ENCODE results near the gene BMF. TPM values are rescaled to one million over a fixed set of nuclear protein-coding genes. Genes with fewer than 3 reads are reported as not detected.
A peak's percentile ranks its signal among the peaks of the same experiment; 100 is the strongest.
"Not testable (repeated sequence)": the region's sequence is repeated elsewhere in the genome, so short reads cannot be mapped to it uniquely, and the experiment has no call there.

Gene BMF, protein sequence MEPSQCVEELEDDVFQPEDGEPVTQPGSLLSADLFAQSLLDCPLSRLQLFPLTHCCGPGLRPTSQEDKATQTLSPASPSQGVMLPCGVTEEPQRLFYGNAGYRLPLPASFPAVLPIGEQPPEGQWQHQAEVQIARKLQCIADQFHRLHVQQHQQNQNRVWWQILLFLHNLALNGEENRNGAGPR
- total RNA-seq (2014; rRNA removed; shearing (Covaris generic)) (1.1 and 2.7 TPM in 2 replicates), polyA plus RNA-seq (2016; fragmentation: Nextera tagmentation; extraction: Ambion mirVana) (0.40 and 0.41 TPM in 2 replicates)

DNA sequence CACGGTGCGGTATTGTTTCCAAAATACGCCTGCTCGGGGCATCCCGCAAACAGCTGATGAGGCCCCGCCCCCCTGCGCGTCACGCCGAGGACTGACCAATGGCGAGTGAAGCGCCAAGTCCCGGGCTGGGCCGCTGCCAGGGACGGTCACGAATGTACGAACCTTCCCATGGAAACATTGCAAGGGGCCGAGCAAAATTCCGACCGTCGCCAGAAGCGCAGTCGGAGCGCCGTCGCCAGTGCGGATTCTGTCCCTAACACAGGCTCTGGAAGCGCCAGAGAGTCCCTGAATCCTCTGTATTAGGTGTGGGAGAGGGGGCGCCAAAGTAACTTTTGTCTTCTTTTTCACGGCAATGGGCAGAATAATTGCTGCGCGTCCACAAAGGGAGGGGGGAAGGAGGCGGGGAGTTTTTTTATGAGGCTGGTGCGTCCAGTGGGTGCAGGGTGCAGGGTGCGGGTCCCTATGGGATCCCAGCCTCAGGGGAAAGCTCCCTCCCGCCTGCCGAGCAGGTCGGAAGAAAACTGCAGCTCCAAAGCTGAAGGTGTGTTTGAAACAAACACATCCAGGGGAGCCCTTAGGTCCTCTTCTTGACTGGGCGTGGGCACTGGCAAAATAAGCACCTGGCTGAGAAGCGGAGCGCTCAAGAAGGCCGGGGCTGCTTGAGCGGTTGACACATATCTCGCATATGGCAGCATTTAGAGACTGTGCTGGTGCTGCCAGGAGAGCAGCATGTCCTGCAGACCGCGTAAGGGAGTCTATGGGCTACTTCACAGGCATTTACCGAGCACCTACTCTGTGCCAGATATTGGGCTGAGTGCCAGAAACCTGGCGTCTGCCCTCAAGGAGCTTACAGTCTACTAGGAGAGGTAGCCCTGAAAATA is at the start of gene BMF:
TSS of gene BMF (minus strand) at position 25 of the 881 bp plus-strand sequence. CDS start 2,793 bp downstream, outside the sequence.
- in situ Hi-C loops (cut with MboI) = no loop called here
- Histone ChIP-seq H3K36me3 (ENCODE audit: low read depth) (no peaks in the 10 kb centered on the region), H3K9ac (peak within 1 kb of the TSS; percentile 77), H3F3A (ENCODE audit: insufficient read depth) (peaks cover 6% of the 10 kb centered on the region), H3K4me1 (ENCODE audit: insufficient read depth) (no peaks in the 10 kb centered on the region; the same call in 1 of the 2 replicates), H4K20me1 (ENCODE audit: insufficient read depth) (no peaks in the 10 kb centered on the region), H3K9me3 (ENCODE audit: low read depth) (no peaks in the 10 kb centered on the region), H3K79me2 (ENCODE audit: insufficient read depth) (no peaks in the 10 kb centered on the region), H3K4me2 (ENCODE audit: unreplicated experiment) (peak within 1 kb of the TSS; percentile 89), H3K27ac (peak within 1 kb of the TSS; percentile 16; the same call in 1 of the 2 replicates), H3K4me3 (peak within 1 kb of the TSS; percentile 86), H2AFZ (peak within 1 kb of the TSS; percentile 89), H3K9me2 (ENCODE audit: insufficient read depth) (no peaks in the 10 kb centered on the region), H3K27me3 (replicated peaks; ENCODE audit: insufficient read depth) (peaks cover 11% of the 10 kb centered on the region; the same call in 1 of the 2 replicates)
- peak; percentile 99 for DNase-seq
- 2 to 3% methylated on average over 42 to 48 of the region's 48 CpGs for WGBS, 2 experiments (ENCODE audit: low coverage in 1 of 2, low lambda C conversion rate in 2 of 2, missing lambda C conversion rate in 2 of 2)
- TF ChIP-seq EZH2phosphoT487 (IDR thresholded peaks at IDR 0.05; ENCODE audit: insufficient read depth, low read depth) (no peak), EZH2 (IDR thresholded peaks at IDR 0.05; ENCODE audit: insufficient read depth, poor library complexity, severe bottlenecking) (no peak)

DNA sequence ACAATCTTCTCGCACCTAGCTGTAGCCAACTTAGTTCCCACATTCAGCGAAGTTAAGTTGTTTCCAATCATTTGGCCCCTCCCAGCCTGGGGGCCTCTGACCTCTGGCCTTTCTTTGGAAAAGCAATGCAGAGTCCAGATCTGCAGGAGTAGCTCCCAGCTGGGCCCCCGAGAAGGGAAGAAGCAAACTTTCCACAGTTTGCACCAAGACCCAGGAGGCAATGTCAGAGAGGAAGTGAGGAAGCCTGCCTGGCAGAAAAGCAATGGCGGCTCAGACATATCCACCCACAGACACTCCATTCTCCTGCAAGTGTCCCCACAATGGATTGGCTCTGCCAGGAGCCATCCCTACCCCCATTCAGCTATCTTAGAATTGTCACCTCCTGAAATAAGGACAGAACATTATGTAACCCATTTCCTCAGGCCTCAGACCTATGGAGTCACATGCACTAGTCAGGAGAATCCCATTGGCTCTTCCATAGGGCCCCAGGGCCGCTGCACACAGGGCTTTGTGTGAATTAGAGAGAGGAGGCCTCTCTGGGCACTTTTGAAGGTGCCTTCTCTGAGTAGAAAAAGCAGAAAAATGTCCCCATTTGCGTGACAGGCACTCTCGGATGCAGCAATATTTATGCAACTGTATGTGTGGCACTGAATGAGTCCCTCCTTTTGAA is 49.2 kb upstream of the BMF start:
- no peaks in the 10 kb centered on the region for H4K20me1 ChIP-seq (ENCODE audit: insufficient read depth)
- H3K4me2 ChIP-seq (ENCODE audit: unreplicated experiment) = no peak overlapping the region
- H2AFZ ChIP-seq = no peak overlapping the region
- no peaks in the 10 kb centered on the region for H3K36me3 ChIP-seq (ENCODE audit: low read depth)
- no peak for DNase-seq
- WGBS, 2 experiments (ENCODE audit: low coverage in 1 of 2, low lambda C conversion rate in 2 of 2, missing lambda C conversion rate in 2 of 2) = 72 to 73% methylated on average over 7 of the region's 7 CpGs
- TF ChIP-seq EZH2 (IDR thresholded peaks at IDR 0.05; ENCODE audit: insufficient read depth, poor library complexity, severe bottlenecking) = no peak
- no peak for TF ChIP-seq EZH2phosphoT487 (IDR thresholded peaks at IDR 0.05; ENCODE audit: insufficient read depth, low read depth)
- H3F3A ChIP-seq (ENCODE audit: insufficient read depth) = no peaks in the 10 kb centered on the region
- no peaks in the 10 kb centered on the region for H3K9me3 ChIP-seq (ENCODE audit: low read depth)
- H3K9me2 ChIP-seq (ENCODE audit: insufficient read depth) = no peaks in the 10 kb centered on the region
- H3K27ac ChIP-seq = no peak overlapping the region
- in situ Hi-C loops (cut with MboI) = no loop called here
- peaks cover 20% of the 10 kb centered on the region for H3K79me2 ChIP-seq (ENCODE audit: insufficient read depth)
- no peak overlapping the region for H3K4me3 ChIP-seq
- H3K9ac ChIP-seq = no peak overlapping the region
- H3K27me3 ChIP-seq (replicated peaks; ENCODE audit: insufficient read depth) = no peaks in the 10 kb centered on the region
- H3K4me1 ChIP-seq (ENCODE audit: insufficient read depth) = no peaks in the 10 kb centered on the region

GRCh38 chr15:40155270-40155910 is 46.7 kb upstream of the BMF start:
- Histone ChIP-seq H3K9me3 (ENCODE audit: low read depth) (no peaks in the 10 kb centered on the region), H3F3A (ENCODE audit: insufficient read depth) (no peaks in the 10 kb centered on the region), H3K4me2 (ENCODE audit: unreplicated experiment) (no peak overlapping the region), H2AFZ (no peak overlapping the region), H3K4me3 (no peak overlapping the region), H4K20me1 (ENCODE audit: insufficient read depth) (no peaks in the 10 kb centered on the region), H3K9ac (no peak overlapping the region), H3K4me1 (ENCODE audit: insufficient read depth) (no peaks in the 10 kb centered on the region), H3K9me2 (ENCODE audit: insufficient read depth) (no peaks in the 10 kb centered on the region), H3K27ac (no peak overlapping the region), H3K27me3 (replicated peaks; ENCODE audit: insufficient read depth) (no peaks in the 10 kb centered on the region), H3K79me2 (ENCODE audit: insufficient read depth) (no peaks in the 10 kb centered on the region), H3K36me3 (ENCODE audit: low read depth) (no peaks in the 10 kb centered on the region)
- in situ Hi-C loops (cut with MboI) = no loop called here
- 58 to 64% methylated on average over 5 of the region's 5 CpGs for WGBS, 2 experiments (ENCODE audit: low coverage in 1 of 2, low lambda C conversion rate in 2 of 2, missing lambda C conversion rate in 2 of 2)
- DNase-seq = no peak
- no peak for TF ChIP-seq EZH2phosphoT487 (IDR thresholded peaks at IDR 0.05; ENCODE audit: insufficient read depth, low read depth)
- no peak for TF ChIP-seq EZH2 (IDR thresholded peaks at IDR 0.05; ENCODE audit: insufficient read depth, poor library complexity, severe bottlenecking)

DNA sequence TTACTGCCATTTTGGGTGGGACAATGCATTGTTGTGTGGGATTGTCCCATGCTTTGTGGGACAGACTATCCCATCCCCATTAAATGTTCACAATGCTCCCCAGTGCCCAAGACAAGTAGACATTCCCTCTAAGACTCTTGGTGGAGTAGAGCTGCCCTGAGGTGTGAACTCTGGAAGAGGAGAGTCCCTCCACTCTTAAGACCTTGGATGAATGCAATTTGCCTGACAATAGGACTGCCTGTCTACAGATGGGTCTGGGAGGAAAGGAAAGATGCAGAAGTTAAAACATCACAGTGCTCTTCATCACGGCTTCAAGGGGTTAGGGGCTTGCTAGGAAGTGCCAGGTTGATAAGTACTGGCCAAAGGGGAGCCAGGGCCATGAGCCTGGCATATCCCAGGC is 46.1 kb upstream of the BMF start:
- DNase-seq; H3K36me3 ChIP-seq (ENCODE audit: low read depth); H3K9me3 ChIP-seq (ENCODE audit: low read depth); H3K27me3 ChIP-seq (replicated peaks; ENCODE audit: insufficient read depth); in situ Hi-C loops (cut with MboI); H3K9me2 ChIP-seq (ENCODE audit: insufficient read depth); H2AFZ ChIP-seq; H4K20me1 ChIP-seq (ENCODE audit: insufficient read depth); H3K4me1 ChIP-seq (ENCODE audit: insufficient read depth); H3K4me2 ChIP-seq (ENCODE audit: unreplicated experiment); H3K9ac ChIP-seq; H3K79me2 ChIP-seq (ENCODE audit: insufficient read depth); H3F3A ChIP-seq (ENCODE audit: insufficient read depth); H3K4me3 ChIP-seq; H3K27ac ChIP-seq: not testable (repeated sequence)
- WGBS, 2 experiments (ENCODE audit: low coverage in 1 of 2, low lambda C conversion rate in 2 of 2, missing lambda C conversion rate in 2 of 2) = 40 to 100% methylated on average over 1 of the region's 1 CpG
